Gastroesophageal sphincter (tissue), 3 donors: ENCODE results near the gene DGLUCY.

Source experiments
- CTCF ChIP-seq, 4 experiments: fragments of 200-600 bp in 2 of 4; fragments of 450-650 bp in 2 of 4; sonication (generic) in 1 of 4; IDR thresholded peaks; one replicate each; pipeline ENCODE4 v1.5.1; 2017 to 2019; ENCODE audit warnings: antibody characterized with exemption in 4 of 4, mild to moderate bottlenecking in 2 of 4, moderate library complexity in 2 of 4
- EP300 ChIP-seq: sonication (generic); formaldehyde crosslinking; IDR thresholded peaks from one replicate; pipeline ENCODE4 v1.6.1; 2017; ENCODE audit warnings: antibody characterized with exemption, mild to moderate bottlenecking
- POLR2A ChIP-seq, 2 donors: fragments of 450-650 bp; IDR thresholded peaks; one replicate each; pipeline ENCODE4 v1.6.1; 2017; ENCODE audit warnings: antibody characterized with exemption in 2 of 2, mild to moderate bottlenecking in 2 of 2, moderate library complexity in 1 of 2
- POLR2AphosphoS5 ChIP-seq: sonication (generic); formaldehyde crosslinking; IDR thresholded peaks from one replicate; pipeline ENCODE4 v1.6.1; 2017; ENCODE audit warnings: antibody characterized with exemption

- TF ChIP-seq POLR2AphosphoS5 (no peak), CTCF (IDR thresholded peaks at IDR 0.05) (no peak), POLR2A (IDR thresholded peaks at IDR 0.05) (no peak), EP300 (no peak)
Observed at GRCh38 chr14:91065266-91065665, 48.6 kb upstream of the DGLUCY start.
